Activated CD4-positive, CD25-positive, alpha-beta regulatory T cell treated with anti-CD3 and anti-CD28 coated beads, Interleukin-2, amount 50 U/mL, for 16 hours (primary cell): ENCODE results near the gene GPS2.
"Not testable (repeated sequence)": the region's sequence is repeated elsewhere in the genome, so short reads cannot be mapped to it uniquely, and the experiment has no call there.

ENCODE experiments used
- DNase-seq: peaks from one replicate; pipeline ENCODE4 v3.0.0-alpha.2; 2020; ENCODE audit warnings: low read depth, low spot score

Gene GPS2

DNA sequence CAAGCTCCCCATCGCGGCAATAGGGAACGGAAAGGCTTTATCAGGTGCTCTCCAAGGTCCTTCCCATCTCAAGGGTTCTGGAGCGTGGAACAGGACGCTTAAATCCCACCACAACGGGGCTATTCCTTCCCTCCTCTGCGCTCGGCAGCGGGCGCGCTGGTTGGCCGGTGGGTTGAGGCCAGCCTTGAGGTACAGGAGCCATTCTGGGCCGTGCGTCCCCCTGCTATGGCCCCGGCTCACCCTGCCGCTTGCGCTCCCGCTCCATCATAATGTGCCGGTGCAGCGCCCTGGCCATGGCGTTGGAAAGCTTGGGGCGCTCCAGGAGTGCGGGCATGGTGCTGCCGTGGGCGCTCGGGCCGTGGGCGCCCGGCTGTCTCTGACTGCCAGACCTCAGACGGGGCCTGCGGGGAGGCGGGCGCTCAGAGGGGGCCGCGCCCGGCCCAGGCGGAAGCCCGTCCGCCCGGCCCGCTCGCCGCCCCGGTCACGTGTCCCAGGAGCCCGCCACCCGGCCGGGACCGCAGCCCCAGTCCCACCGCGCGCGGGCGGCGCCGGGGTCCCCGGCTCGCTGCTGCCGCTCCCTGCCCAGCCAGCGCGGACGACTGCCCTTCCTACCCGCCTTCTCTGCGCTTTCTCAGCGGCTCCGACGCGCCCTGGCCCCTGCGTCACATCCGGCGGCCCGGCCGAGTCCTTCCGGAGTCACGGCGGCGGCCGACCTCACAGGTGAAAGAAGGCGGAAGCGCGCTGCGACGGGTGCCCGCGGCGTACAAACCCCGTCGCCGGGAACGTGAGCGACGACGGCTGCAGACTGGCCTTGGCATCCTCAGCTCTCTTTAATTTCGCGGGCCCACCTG lies at the start of gene GPS2:
Gene GPS2, minus strand, starts transcription at position 642 of the 851 bp plus-strand sequence. Its CDS starts 308 bp downstream, at position 334.
- DNase-seq, result peak; percentile 92

DNA sequence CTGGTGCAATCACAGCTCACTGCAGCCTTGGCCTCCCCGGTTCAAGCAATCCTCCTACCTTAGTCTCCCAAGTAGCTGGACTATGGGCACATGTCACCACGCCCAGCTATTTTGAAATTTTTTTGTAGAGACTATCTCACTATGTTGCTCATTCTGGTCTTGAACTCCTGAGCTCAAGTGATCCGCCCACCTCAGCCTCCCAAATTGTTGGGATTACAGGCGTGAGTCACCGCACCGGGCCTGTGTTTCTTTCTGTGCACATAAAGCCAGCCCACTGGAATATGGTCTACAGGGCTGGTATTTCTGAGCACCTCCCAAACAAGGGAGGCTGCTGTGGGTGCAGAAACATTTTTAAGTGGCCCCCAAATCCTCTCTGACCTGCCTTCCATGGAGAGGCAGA lies 48.2 kb upstream of the GPS2 start:
- DNase-seq, result no peak

- DNase-seq, result no peak
Observed at GRCh38 chr17:7361906-7362305, 46.7 kb upstream of the GPS2 start.

GRCh38 chr17:7357381-7357780 lies 42.2 kb upstream of the GPS2 start:
- no peak for DNase-seq

DNA sequence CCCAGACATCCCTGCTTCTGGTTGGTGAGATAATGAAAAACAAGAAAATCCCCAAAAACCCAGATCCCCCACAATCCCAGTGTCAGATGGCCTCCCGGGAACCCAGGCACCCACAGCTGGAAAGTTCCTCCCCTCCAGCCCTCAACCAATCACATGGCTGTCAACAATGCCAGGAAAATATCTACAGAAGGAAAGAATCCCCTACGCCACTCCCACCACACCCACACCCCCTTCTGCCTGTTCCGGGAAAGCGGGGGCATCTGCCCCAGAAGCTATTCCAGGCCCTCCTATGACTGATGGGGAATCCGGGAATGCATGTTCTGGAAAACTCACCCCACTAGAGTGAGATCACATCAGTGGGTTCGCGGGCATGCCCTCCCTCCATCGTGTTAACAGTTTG lies 41.6 kb upstream of the GPS2 start:
- no peak for DNase-seq

- DNase-seq, result peak; percentile 71
Observed at GRCh38 chr17:7356072-7356549, 41.0 kb upstream of the GPS2 start.

DNA sequence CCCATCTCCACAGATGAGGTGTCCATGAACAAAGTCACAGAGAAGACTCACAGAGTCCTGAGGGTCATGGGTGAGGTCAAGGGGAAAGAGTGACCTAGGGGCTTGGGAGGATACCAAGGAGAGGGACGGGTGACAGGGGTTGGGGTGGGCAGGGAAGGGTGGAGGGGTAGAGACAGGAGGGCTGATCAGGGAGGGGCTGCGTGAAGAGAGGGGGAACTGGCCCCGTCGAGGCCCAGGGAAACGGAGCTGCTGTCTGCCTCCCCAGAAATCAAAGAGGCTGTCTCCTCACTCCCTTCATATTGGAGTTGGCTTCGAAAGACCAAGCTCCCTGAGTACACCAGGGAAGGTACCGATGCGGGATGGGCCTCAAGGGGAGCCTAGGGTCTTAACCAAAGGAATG lies 40.4 kb upstream of the GPS2 start:
- no peak for DNase-seq

DNA sequence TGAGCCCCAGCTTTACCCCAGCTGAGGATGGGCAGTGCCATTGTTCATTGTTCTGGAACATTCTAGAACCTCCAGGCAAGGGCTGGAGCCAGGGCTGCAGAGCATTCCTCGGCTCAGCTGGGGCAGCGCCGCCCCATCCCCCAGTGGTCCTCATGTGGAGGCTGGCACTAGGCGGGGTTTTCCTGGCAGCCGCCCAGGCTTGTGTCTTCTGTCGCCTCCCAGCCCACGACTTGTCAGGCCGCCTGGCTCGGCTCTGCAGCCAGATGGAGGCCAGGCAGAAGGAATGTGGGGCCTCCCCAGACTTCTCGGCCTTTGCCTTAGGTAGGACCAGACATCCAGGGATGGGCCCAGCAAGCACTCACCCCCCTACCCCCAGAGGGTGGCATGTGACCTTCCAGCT lies 39.9 kb upstream of the GPS2 start, which contains the start of gene TMEM95:
Gene TMEM95, plus strand, starts transcription at position 104 of the 400 bp plus-strand sequence. Its CDS starts 49 bp downstream, at position 153.
- no peak for DNase-seq

DNA sequence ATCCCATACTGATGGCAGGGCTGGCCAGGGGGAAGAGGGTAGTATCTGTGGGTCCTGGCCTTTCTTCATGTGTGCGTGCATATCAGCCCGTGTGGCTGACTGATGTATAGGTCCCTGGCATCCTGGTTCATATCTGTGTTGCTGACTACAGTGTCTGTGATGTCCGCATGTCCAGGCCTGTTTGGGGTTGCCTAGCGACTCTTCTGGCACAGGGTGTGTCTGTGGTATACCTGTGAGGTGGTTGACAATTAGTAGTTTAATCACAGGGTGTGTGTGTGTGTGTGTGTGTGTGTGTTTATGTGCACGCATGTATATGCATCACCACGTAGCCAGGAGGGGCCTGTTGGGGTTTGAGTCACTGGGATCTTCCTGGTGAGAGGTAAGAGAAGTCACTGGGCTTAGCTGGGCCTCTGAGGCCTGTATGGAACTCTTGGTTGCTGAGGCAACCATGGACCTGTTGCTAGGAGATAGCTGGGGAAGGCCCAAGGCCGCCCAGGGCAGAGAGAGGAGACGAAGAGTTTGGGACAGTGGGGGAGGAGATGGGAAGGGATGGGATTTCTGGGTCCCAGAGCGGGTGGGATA lies 39.2 kb upstream of the GPS2 start:
- DNase-seq, result no peak

GRCh38 chr17:7352910-7353635 lies 37.9 kb upstream of the GPS2 start:
- no peak for DNase-seq

DNA sequence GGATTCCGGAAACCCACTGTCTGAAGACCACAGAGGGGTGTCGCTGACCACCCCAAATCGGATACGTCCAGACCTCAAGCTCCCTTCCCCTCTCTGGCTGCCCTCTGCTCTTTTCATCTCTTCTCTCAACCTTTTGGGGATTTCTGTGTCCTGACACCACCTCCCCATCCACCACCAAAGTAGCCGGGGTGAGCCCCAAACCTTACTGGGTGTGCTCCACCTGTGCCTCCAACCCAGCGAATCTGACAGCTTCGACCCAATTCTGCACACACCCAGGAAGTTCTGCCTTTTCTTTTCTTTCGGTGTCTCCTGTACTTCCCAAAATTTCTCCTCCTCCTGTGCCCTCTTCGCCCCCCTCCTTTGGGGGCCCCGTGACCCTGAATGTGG lies 37.3 kb upstream of the GPS2 start:
- no peak for DNase-seq

GRCh38 chr17:7351665-7352502 lies 36.7 kb upstream of the GPS2 start, which contains the start of gene KCTD11:
Gene KCTD11, plus strand, starts transcription at chr17:7352162.
- peak; percentile 37 for DNase-seq

DNA sequence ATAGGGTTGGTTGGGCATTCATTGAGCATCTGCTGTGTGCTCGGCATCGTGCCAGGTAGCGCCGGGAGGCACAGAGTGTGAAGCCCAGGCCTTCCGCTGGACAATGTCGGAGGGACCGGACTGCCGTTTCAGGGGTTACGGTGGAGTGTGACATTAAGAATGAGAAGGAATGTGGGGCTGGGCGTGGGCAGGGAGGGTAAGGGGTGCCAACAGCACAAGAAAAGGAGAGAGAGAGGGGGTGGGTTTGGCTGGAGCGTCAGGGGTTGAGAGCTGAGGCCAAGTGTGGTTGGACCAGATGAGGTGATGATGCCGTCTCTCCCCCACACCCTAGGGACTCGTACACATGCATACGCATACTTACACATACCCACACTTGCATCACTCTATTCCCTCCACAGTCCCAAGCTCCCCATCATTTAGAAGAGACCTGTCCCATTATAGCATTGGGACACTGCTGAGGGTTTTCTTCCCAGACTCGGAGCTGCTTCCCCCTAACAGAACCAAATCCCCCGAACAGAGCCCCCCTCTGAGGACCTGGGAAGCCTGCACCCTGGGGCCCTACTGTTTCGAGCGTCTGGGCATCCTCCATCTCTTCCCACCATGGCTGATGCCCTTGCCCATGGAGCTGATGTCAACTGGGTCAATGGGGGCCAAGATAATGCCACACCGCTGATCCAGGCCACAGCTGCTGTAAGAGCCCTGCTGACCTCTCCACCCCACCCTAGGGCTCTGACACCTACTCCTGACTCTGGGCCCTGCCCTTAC lies 33.5 kb upstream of the GPS2 start:
- no peak for DNase-seq

DNA sequence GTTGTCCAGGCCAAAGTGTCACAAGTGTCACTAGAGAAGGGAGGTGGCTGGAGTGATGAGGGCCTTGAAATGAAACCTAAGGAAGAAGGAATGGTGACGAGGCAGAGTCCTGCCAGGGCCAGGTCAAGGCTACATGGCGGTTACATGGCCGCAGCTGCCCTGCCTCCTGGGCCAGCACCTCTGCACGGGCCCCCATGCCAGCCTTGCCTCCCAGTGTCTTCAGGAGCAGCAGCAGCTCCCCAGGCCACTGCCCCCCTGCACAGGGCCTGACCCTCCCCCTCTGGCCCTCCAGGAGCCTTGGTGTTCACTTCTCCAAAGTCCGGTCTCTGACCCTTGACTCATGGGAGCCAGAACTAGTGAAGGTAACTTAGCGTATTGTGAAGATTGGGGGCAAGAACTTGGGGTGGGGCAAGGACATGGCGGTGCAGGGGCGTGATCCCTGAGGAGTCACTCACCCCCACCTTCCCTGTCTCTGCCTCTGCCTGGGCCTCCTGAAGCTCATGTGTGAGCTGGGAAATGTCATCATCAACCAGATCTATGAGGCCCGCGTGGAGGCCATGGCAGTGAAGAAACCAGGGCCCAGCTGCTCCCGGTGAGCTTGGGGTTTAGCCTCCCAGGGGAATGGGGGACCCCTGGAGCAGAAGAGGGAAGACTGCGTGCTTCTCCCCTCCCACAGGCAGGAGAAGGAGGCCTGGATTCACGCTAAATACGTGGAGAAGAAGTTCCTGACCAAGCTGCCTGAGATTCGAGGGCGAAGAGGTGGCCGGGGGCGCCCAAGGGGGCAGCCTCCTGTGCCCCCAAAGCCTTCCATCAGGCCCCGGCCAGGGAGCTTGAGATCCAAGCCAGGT lies 32.7 kb upstream of the GPS2 start:
- no peak for DNase-seq

DNA sequence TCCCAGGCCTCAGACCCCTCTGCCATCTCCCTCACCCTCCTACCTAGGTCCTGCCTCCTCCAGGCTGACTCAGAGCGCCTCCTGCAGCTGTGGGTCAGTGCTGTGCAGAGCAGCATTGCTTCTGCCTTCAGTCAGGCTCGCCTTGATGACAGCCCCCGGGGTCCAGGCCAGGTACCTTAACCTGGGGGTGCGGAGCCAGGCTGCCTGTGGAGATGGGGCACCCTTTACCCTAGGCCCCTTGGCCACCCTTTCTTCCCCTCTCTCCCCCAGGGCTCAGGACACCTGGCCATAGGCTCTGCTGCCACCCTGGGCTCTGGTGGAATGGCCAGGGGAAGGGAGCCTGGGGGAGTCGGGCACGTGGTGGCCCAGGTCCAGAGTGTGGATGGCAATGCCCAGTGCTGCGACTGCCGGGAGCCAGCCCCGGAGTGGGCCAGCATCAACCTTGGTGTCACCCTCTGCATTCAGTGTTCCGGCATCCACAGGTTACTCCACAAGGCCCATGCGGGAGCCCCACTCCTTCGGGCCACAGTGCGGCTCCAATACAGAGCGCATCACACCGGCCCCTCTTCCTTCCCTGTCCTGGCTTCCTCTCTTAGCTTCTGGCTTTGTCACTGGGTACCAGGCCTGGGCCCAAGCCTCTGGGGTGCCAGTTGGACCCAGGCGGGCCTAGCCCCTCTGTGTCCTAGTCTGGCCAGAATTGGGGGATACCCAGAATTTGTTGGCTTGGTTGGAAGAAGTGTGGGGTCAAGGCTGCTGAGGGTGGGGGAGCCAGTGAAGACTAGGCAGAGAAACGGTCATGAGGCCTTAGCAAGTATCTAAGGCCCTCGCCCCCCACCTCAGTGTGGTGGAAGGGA lies 31.8 kb upstream of the GPS2 start:
- DNase-seq, result no peak

DNA sequence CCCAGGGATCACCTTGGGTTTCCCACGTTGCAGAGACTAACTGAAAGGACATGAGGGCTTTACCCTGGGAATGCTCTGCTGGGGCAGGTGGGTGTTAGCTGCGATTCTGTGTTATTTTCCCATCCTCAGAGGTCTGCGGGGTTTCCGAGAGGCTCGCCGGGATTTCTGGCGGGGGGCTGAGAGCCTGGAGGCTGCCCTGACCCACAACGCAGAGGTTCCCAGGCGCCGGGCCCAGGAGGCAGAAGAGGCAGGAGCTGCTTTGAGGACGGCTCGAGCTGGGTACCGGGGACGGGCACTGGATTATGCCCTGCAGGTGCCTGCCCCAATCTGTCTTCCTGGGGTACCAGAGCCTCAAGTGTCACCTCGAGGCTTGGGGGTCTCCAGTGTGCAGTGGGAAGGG lies 28.1 kb upstream of the GPS2 start:
- no peak for DNase-seq

DNA sequence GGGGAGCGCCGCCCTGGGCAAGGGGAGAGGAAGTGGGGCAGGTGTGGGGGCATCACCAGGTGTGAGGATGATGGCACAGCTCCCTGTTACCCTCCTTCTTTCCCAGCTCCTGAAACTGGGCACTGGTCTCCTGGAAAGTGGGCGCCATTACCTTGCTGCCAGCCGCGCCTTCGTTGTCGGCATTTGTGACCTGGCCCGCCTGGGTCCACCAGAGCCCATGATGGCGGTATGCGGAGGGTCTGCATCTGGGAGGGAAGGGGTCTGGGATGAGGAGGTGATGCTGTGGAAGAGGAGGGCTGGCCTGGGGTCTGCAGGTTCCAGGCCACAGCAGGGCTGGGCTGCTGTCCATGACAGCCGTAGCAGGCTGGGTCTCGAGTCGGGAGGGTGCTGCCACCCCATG lies 26.7 kb upstream of the GPS2 start:
- no peak for DNase-seq

GRCh38 chr17:7340179-7340578 lies 25.0 kb upstream of the GPS2 start:
- DNase-seq, result no peak

GRCh38 chr17:7337600-7337999 lies 22.4 kb upstream of the GPS2 start:
- DNase-seq, result not testable (repeated sequence)
